Type B pancreatic cell (in vitro differentiated cells): ENCODE measurements around the gene ANTXRL. TPM values are rescaled to one million over a fixed set of nuclear protein-coding genes. Genes with fewer than 3 reads are reported as not detected.
A peak's percentile ranks its signal among the peaks of the same experiment; 100 is the strongest.
"Not testable (repeated sequence)": the region's sequence is repeated elsewhere in the genome, so short reads cannot be mapped to it uniquely, and the experiment has no call there.

Source experiments
- DNase-seq: peaks from one replicate; pipeline ENCODE4 v3.0.0; 2021; ENCODE audit warnings: mixed read lengths; ENCODE audit not compliant: unreplicated experiment; ENCODE audit errors: extremely low spot score
- H3K27ac Mint-ChIP-seq: 2 replicates; pipeline ENCODE4 v1.8.0; 2021; ENCODE audit warnings: mild to moderate bottlenecking, mixed read lengths
- H3K27me3 Mint-ChIP-seq: 2 replicates; pipeline ENCODE4 v1.8.0; 2021; ENCODE audit warnings: mixed read lengths
- H3K36me3 Mint-ChIP-seq: 2 replicates; pipeline ENCODE4 v1.8.0; 2021; ENCODE audit warnings: mixed read lengths
- H3K4me1 Mint-ChIP-seq: one replicate; pipeline ENCODE4 v1.8.0; 2021; ENCODE audit warnings: mixed read lengths; ENCODE audit not compliant: unreplicated experiment
- H3K4me3 Mint-ChIP-seq: 2 replicates; pipeline ENCODE4 v1.8.0; 2021; ENCODE audit warnings: mild to moderate bottlenecking, mixed read lengths
- H3K9me3 Mint-ChIP-seq: 2 replicates; pipeline ENCODE4 v1.8.0; 2021; ENCODE audit warnings: mixed read lengths
- CTCF ChIP-seq: fragments of 200-600 bp; sonication (generic); conservative IDR thresholded peaks from 2 replicates; pipeline ENCODE4 v1.5.0; 2021; ENCODE audit warnings: antibody characterized with exemption, mild to moderate bottlenecking
- total RNA-seq: library from RNA; stranded (reverse); gene quantifications from 2 replicates; pipeline ENCODE4 v1.2.1, GENCODE V29; 2021; ENCODE audit warnings: low replicate concordance

The ANTXRL gene
- total RNA-seq, 1 donor from 2014 or later = not detected

GRCh38 chr10:46264336-46264735 is 22.5 kb upstream of the ANTXRL start:
- Mint-ChIP-seq H3K36me3 (no peaks in the 10 kb centered on the region), H3K4me1 (no peaks in the 10 kb centered on the region), H3K27ac (no peak overlapping the region), H3K9me3 (no peaks in the 10 kb centered on the region), H3K4me3 (no peak overlapping the region), H3K27me3 (no peaks in the 10 kb centered on the region)
- no peak for TF ChIP-seq CTCF
- DNase-seq = peak; percentile 40

- Mint-ChIP-seq H3K4me3 (no peak overlapping the region), H3K9me3 (no peaks in the 10 kb centered on the region), H3K4me1 (no peaks in the 10 kb centered on the region), H3K27ac (no peak overlapping the region), H3K27me3 (no peaks in the 10 kb centered on the region), H3K36me3 (no peaks in the 10 kb centered on the region)
- peak; percentile 60 for DNase-seq
- TF ChIP-seq CTCF = no peak
These were observed 21.9 kb upstream of the ANTXRL start for GRCh38 chr10:46264737-46265368.

GRCh38 chr10:46265566-46266305 is 21.1 kb upstream of the ANTXRL start:
- not testable (repeated sequence) for H3K27ac Mint-ChIP-seq, H3K4me1 Mint-ChIP-seq, H3K9me3 Mint-ChIP-seq, H3K27me3 Mint-ChIP-seq, H3K4me3 Mint-ChIP-seq, DNase-seq, H3K36me3 Mint-ChIP-seq

DNA sequence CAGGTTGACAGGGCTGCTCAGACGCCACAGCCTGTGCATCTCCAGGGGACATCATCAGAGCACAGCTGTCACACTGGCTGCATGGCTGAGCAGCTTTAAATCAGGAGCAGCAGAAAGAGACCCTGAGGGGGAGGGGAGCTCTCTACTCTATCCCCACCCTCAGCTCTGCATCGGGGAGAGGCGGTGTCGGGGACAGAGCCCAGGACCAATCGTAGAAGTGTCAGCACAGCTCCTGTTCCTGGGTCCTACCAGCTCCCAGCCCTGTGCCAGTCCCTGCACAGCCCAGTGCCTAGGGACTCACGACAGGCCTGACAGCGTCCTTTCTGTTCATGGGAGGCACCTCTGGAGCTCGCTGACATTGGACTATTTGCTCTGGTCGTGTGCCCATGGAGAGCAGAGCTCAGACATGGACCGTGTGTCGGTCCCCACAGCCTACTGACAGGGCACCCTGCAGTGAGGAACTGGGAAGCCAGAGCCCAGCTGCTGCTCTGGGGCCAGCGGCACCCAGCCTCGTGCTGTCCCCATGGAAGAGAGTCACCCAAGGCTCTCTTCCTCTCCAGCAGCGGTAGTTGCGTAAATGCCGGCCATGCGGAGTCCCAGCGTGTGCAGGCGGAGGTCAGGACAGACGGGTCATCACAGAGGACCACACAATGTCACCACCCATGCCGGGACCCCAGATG is 20.4 kb upstream of the ANTXRL start:
- no peak overlapping the region for H3K27ac Mint-ChIP-seq
- TF ChIP-seq CTCF = no peak
- no peaks in the 10 kb centered on the region for H3K27me3 Mint-ChIP-seq
- H3K4me1 Mint-ChIP-seq = no peaks in the 10 kb centered on the region
- H3K36me3 Mint-ChIP-seq = no peaks in the 10 kb centered on the region
- no peak overlapping the region for H3K4me3 Mint-ChIP-seq
- DNase-seq = peak; percentile 62
- H3K9me3 Mint-ChIP-seq = no peaks in the 10 kb centered on the region

DNA sequence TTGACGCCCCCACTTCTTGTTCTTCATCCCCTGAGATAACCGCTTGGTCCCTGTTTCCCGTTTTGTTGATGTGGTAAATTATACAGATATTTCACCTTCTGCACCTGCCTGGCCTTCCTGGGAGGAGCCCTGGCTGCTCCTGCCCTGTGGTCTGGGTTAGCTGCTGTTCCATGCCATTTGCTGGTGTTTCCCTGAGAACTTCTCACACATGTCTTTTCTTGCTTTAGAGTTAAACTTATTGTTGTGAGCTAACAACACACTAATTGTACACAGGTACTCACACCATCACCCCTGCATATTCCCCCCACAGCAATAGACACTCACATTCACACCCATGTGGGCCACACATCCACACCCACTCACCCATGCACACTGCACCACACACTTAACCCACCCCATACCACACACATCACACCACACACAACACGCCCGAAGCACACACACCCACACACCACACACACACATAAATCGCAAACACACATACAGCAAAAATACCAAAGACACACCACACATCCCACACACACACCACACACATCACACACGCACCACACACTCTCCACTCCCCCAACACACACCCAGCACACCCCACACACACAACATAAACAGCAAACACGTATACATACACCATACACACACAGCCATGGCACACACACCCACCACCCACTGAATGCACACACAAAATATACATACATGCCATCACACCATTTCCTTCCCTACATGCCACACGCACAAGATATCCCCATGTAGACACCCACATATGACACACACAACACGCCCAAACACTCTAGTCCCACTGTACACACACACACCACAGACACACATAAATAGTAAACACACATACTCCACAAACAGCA is 19.4 kb upstream of the ANTXRL start:
- no peak for TF ChIP-seq CTCF
- H3K36me3 Mint-ChIP-seq = no peaks in the 10 kb centered on the region
- no peaks in the 10 kb centered on the region for H3K9me3 Mint-ChIP-seq
- no peak overlapping the region for H3K4me3 Mint-ChIP-seq
- H3K27ac Mint-ChIP-seq = no peak overlapping the region
- no peaks in the 10 kb centered on the region for H3K27me3 Mint-ChIP-seq
- H3K4me1 Mint-ChIP-seq = no peaks in the 10 kb centered on the region
- DNase-seq = peak; percentile 52
